Fibroblast of mammary gland (primary cell): Measurements from ENCODE around the gene ST6GAL1.

Source experiments
- DNase-seq: peaks from one replicate; pipeline ENCODE4 v3.0.0-alpha.2; 2010; ENCODE audit warnings: low read depth
- H3K4me3 ChIP-seq: 2 replicates; pipeline ENCODE4 v1.5.1; 2011; ENCODE audit warnings: low read depth, mild to moderate bottlenecking, low read length, moderate library complexity; ENCODE audit not compliant: control insufficient read depth
- CTCF ChIP-seq: conservative IDR thresholded peaks from 2 replicates; pipeline ENCODE4 v1.5.1; 2011; ENCODE audit warnings: low read depth, low read length, inconsistent platforms; ENCODE audit not compliant: control insufficient read depth, insufficient read depth

Gene ST6GAL1

GRCh38 chr3:187105700-187106099 lies 175.4 kb downstream of the ST6GAL1 start:
- no peak for DNase-seq
- no peak overlapping the region for H3K4me3 ChIP-seq
- no peak for TF ChIP-seq CTCF

DNA sequence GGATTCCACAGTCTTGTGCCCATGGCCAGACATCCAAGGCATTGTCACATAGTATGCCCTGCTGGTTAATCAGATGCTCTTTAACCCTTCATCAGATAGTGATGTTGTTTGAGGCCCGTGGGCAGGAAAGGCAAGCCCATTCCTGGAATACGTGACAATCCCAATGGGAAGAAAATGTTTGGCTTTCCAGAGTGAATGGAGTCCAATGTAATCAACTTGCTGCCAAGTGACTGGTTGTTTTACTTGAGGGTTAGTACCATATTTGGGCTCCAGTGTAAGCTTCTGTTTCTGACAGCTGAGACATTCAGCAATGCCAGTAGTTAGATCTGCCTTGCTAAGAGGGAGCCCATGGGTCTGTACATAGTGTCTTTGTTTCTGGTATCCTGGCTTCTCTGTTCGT lies 177.7 kb downstream of the ST6GAL1 start:
- TF ChIP-seq CTCF = no peak
- DNase-seq = no peak
- no peak overlapping the region for H3K4me3 ChIP-seq

- no peak for TF ChIP-seq CTCF
- H3K4me3 ChIP-seq = no peak overlapping the region
These were observed 179.8 kb downstream of the ST6GAL1 start for GRCh38 chr3:187110156-187110555.

GRCh38 chr3:187112934-187113793 lies 182.8 kb downstream of the ST6GAL1 start:
- H3K4me3 ChIP-seq = no peak overlapping the region
- TF ChIP-seq CTCF = peak; percentile 52
- DNase-seq = peak; percentile 55

More at GRCh38 chr3:187110156-187110555, 179.8 kb downstream of the ST6GAL1 start:
- DNase-seq = no peak

DNA sequence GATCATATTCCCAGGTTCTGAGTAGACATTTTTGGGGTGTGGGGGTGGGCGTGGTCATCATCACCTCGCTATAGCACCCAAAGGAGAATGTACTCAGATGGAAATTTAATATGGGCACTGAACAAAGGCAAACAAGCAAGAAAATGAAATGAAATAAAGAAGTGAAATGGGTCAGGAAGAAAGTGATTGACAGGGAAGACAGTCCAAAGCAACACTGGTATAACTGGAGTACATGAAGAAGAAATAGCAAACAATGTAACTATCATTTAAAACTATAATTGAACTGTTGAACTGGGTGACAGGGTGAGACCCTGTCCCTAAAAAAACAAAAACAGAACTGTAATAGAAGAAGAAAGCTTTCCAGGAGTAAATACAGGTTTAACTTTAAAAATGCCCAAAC lies 184.2 kb downstream of the ST6GAL1 start:
- H3K4me3 ChIP-seq = no peak overlapping the region
- no peak for TF ChIP-seq CTCF
- no peak for DNase-seq

- TF ChIP-seq CTCF = no peak
- no peak overlapping the region for H3K4me3 ChIP-seq
- no peak for DNase-seq
These were observed 190.0 kb downstream of the ST6GAL1 start for GRCh38 chr3:187120326-187120725.
